ENCODE data around the gene EFL1.

DNA sequence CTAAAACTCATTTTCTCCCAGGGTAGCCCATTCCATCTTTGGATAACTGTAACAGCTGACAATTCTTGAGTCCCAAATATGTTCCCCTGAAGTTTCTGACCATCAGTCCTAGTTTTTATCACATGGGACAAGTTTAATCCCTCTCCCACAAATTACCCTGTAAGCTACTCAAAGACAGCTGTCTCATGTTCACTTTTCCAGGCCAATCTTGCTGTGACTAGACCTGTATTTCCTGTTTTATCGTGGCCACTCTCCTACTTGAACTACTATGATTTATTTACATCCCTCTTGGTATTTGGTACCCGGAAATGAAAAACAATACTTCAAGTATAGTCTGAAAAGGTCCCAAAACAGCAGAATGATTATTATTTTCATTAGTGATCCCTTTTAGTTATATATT lies 121.6 kb downstream of the EFL1 start:
- TF ChIP-seq POLR2AphosphoS5 (IDR thresholded peaks at IDR 0.05) (no peak), CTCF (IDR thresholded peaks at IDR 0.05) (no peak), POLR2A (IDR thresholded peaks at IDR 0.05) (no peak)
